ENCODE measurements around the gene ENDOG.
A peak's percentile ranks its signal among the peaks of the same experiment; 100 is the strongest.
"Not testable (repeated sequence)": the region's sequence is repeated elsewhere in the genome, so short reads cannot be mapped to it uniquely, and the experiment has no call there.

Gene ENDOG

GRCh38 chr9:128840524-128840923 is 22.2 kb downstream of the ENDOG start:
- H3K4me1 ChIP-seq (ENCODE audit: control insufficient read depth in 5 of 5, insufficient read depth in 5 of 5, low read length in 5 of 5) = no peaks in the 10 kb centered on the region
- no peaks in the 10 kb centered on the region for H3K27me3 ChIP-seq (ENCODE audit: control insufficient read depth in 5 of 5, insufficient read depth in 4 of 5, low read length in 5 of 5)
- H3K9ac ChIP-seq (ENCODE audit: low read length in 5 of 5) = no peak overlapping the region
- H3K36me3 ChIP-seq (ENCODE audit: control insufficient read depth in 5 of 5, insufficient read depth in 5 of 5, low read length in 5 of 5) = peaks cover 0 to 9% (median 6%) of the 10 kb centered on the region in 5 donors
- no peak overlapping the region for H3K27ac ChIP-seq (ENCODE audit: low read depth, low read length)
- H3K9me3 ChIP-seq (ENCODE audit: control insufficient read depth in 5 of 5, low read length in 5 of 5) = no peaks in the 10 kb centered on the region
- H3K4me3 ChIP-seq (ENCODE audit: low read depth in 1 of 5, low read length in 5 of 5) = no peak overlapping the region

- Histone ChIP-seq H3K27me3 (ENCODE audit: control insufficient read depth in 5 of 5, insufficient read depth in 4 of 5, low read length in 5 of 5) (no peaks in the 10 kb centered on the region), H3K9me3 (ENCODE audit: control insufficient read depth in 5 of 5, low read length in 5 of 5) (no peaks in the 10 kb centered on the region), H3K36me3 (ENCODE audit: control insufficient read depth in 5 of 5, insufficient read depth in 5 of 5, low read length in 5 of 5) (peaks cover 0 to 7% (median 6%) of the 10 kb centered on the region in 5 donors), H3K9ac (ENCODE audit: low read length in 5 of 5) (no peak overlapping the region), H3K4me3 (ENCODE audit: low read depth in 1 of 5, low read length in 5 of 5) (no peak overlapping the region), H3K27ac (ENCODE audit: low read depth, low read length) (no peak overlapping the region), H3K4me1 (ENCODE audit: control insufficient read depth in 5 of 5, insufficient read depth in 5 of 5, low read length in 5 of 5) (no peaks in the 10 kb centered on the region)
These were observed 23.6 kb downstream of the ENDOG start for GRCh38 chr9:128841694-128842492.

- H3K27me3 ChIP-seq (ENCODE audit: control insufficient read depth in 5 of 5, insufficient read depth in 4 of 5, low read length in 5 of 5); H3K9me3 ChIP-seq (ENCODE audit: control insufficient read depth in 5 of 5, low read length in 5 of 5); H3K4me1 ChIP-seq (ENCODE audit: control insufficient read depth in 5 of 5, insufficient read depth in 5 of 5, low read length in 5 of 5); H3K27ac ChIP-seq (ENCODE audit: low read depth, low read length); H3K36me3 ChIP-seq (ENCODE audit: control insufficient read depth in 5 of 5, insufficient read depth in 5 of 5, low read length in 5 of 5); H3K9ac ChIP-seq (ENCODE audit: low read length in 5 of 5); H3K4me3 ChIP-seq (ENCODE audit: low read depth in 1 of 5, low read length in 5 of 5): not testable (repeated sequence)
These were observed 24.9 kb downstream of the ENDOG start for GRCh38 chr9:128843171-128843570.

- peaks cover 0 to 6% (median 0%) of the 10 kb centered on the region in 5 donors for H3K9me3 ChIP-seq (ENCODE audit: control insufficient read depth in 5 of 5, low read length in 5 of 5)
- H3K27ac ChIP-seq (ENCODE audit: low read depth, low read length) = no peak overlapping the region
- H3K9ac ChIP-seq (ENCODE audit: low read length in 5 of 5) = peak overlapping the region in 1 of 5 donors; percentile 10
- H3K27me3 ChIP-seq (ENCODE audit: control insufficient read depth in 5 of 5, insufficient read depth in 4 of 5, low read length in 5 of 5) = no peaks in the 10 kb centered on the region
- no peaks in the 10 kb centered on the region for H3K4me1 ChIP-seq (ENCODE audit: control insufficient read depth in 5 of 5, insufficient read depth in 5 of 5, low read length in 5 of 5)
- peaks cover 0 to 7% (median 0%) of the 10 kb centered on the region in 5 donors for H3K36me3 ChIP-seq (ENCODE audit: control insufficient read depth in 5 of 5, insufficient read depth in 5 of 5, low read length in 5 of 5)
- no peak overlapping the region for H3K4me3 ChIP-seq (ENCODE audit: low read depth in 1 of 5, low read length in 5 of 5)
These were observed 27.1 kb downstream of the ENDOG start for GRCh38 chr9:128845186-128845931.

- Histone ChIP-seq H3K27me3 (ENCODE audit: control insufficient read depth in 5 of 5, insufficient read depth in 4 of 5, low read length in 5 of 5) (no peaks in the 10 kb centered on the region), H3K27ac (ENCODE audit: low read depth, low read length) (no peak overlapping the region), H3K9me3 (ENCODE audit: control insufficient read depth in 5 of 5, low read length in 5 of 5) (peaks cover 0 to 10% (median 3%) of the 10 kb centered on the region in 5 donors), H3K4me3 (ENCODE audit: low read depth in 1 of 5, low read length in 5 of 5) (no peak overlapping the region), H3K4me1 (ENCODE audit: control insufficient read depth in 5 of 5, insufficient read depth in 5 of 5, low read length in 5 of 5) (no peaks in the 10 kb centered on the region), H3K9ac (ENCODE audit: low read length in 5 of 5) (no peak overlapping the region), H3K36me3 (ENCODE audit: control insufficient read depth in 5 of 5, insufficient read depth in 5 of 5, low read length in 5 of 5) (peaks cover 0 to 7% (median 0%) of the 10 kb centered on the region in 5 donors)
These were observed 28.4 kb downstream of the ENDOG start for GRCh38 chr9:128846680-128847030.

GRCh38 chr9:128847803-128848202 is 29.5 kb downstream of the ENDOG start:
- H3K4me3 ChIP-seq (ENCODE audit: low read depth in 1 of 5, low read length in 5 of 5) = no peak overlapping the region
- H3K36me3 ChIP-seq (ENCODE audit: control insufficient read depth in 5 of 5, insufficient read depth in 5 of 5, low read length in 5 of 5) = no peaks in the 10 kb centered on the region
- no peaks in the 10 kb centered on the region for H3K27me3 ChIP-seq (ENCODE audit: control insufficient read depth in 5 of 5, insufficient read depth in 4 of 5, low read length in 5 of 5)
- H3K4me1 ChIP-seq (ENCODE audit: control insufficient read depth in 5 of 5, insufficient read depth in 5 of 5, low read length in 5 of 5) = peaks cover 0 to 3% (median 0%) of the 10 kb centered on the region in 5 donors
- H3K27ac ChIP-seq (ENCODE audit: low read depth, low read length) = no peak overlapping the region
- peaks cover 0 to 10% (median 3%) of the 10 kb centered on the region in 5 donors for H3K9me3 ChIP-seq (ENCODE audit: control insufficient read depth in 5 of 5, low read length in 5 of 5)
- no peak overlapping the region for H3K9ac ChIP-seq (ENCODE audit: low read length in 5 of 5)

- not testable (repeated sequence) for H3K4me3 ChIP-seq (ENCODE audit: low read depth in 1 of 5, low read length in 5 of 5); H3K27me3 ChIP-seq (ENCODE audit: control insufficient read depth in 5 of 5, insufficient read depth in 4 of 5, low read length in 5 of 5); H3K9ac ChIP-seq (ENCODE audit: low read length in 5 of 5); H3K4me1 ChIP-seq (ENCODE audit: control insufficient read depth in 5 of 5, insufficient read depth in 5 of 5, low read length in 5 of 5); H3K9me3 ChIP-seq (ENCODE audit: control insufficient read depth in 5 of 5, low read length in 5 of 5); H3K36me3 ChIP-seq (ENCODE audit: control insufficient read depth in 5 of 5, insufficient read depth in 5 of 5, low read length in 5 of 5); H3K27ac ChIP-seq (ENCODE audit: low read depth, low read length)
These were observed 32.7 kb downstream of the ENDOG start for GRCh38 chr9:128851024-128851423.

GRCh38 chr9:128851779-128852600 is 33.7 kb downstream of the ENDOG start:
- not testable (repeated sequence) for H3K36me3 ChIP-seq (ENCODE audit: control insufficient read depth in 5 of 5, insufficient read depth in 5 of 5, low read length in 5 of 5); H3K4me1 ChIP-seq (ENCODE audit: control insufficient read depth in 5 of 5, insufficient read depth in 5 of 5, low read length in 5 of 5); H3K27ac ChIP-seq (ENCODE audit: low read depth, low read length); H3K4me3 ChIP-seq (ENCODE audit: low read depth in 1 of 5, low read length in 5 of 5); H3K9me3 ChIP-seq (ENCODE audit: control insufficient read depth in 5 of 5, low read length in 5 of 5); H3K9ac ChIP-seq (ENCODE audit: low read length in 5 of 5); H3K27me3 ChIP-seq (ENCODE audit: control insufficient read depth in 5 of 5, insufficient read depth in 4 of 5, low read length in 5 of 5)

- H3K36me3 ChIP-seq (ENCODE audit: control insufficient read depth in 5 of 5, insufficient read depth in 5 of 5, low read length in 5 of 5); H3K27ac ChIP-seq (ENCODE audit: low read depth, low read length); H3K27me3 ChIP-seq (ENCODE audit: control insufficient read depth in 5 of 5, insufficient read depth in 4 of 5, low read length in 5 of 5); H3K4me3 ChIP-seq (ENCODE audit: low read depth in 1 of 5, low read length in 5 of 5); H3K4me1 ChIP-seq (ENCODE audit: control insufficient read depth in 5 of 5, insufficient read depth in 5 of 5, low read length in 5 of 5); H3K9ac ChIP-seq (ENCODE audit: low read length in 5 of 5); H3K9me3 ChIP-seq (ENCODE audit: control insufficient read depth in 5 of 5, low read length in 5 of 5): not testable (repeated sequence)
These were observed 34.3 kb downstream of the ENDOG start for GRCh38 chr9:128852646-128853045.

- not testable (repeated sequence) for H3K9ac ChIP-seq (ENCODE audit: low read length in 5 of 5); H3K4me3 ChIP-seq (ENCODE audit: low read depth in 1 of 5, low read length in 5 of 5); H3K27ac ChIP-seq (ENCODE audit: low read depth, low read length); H3K9me3 ChIP-seq (ENCODE audit: control insufficient read depth in 5 of 5, low read length in 5 of 5); H3K36me3 ChIP-seq (ENCODE audit: control insufficient read depth in 5 of 5, insufficient read depth in 5 of 5, low read length in 5 of 5); H3K4me1 ChIP-seq (ENCODE audit: control insufficient read depth in 5 of 5, insufficient read depth in 5 of 5, low read length in 5 of 5); H3K27me3 ChIP-seq (ENCODE audit: control insufficient read depth in 5 of 5, insufficient read depth in 4 of 5, low read length in 5 of 5)
These were observed 36.2 kb downstream of the ENDOG start for GRCh38 chr9:128854454-128854853.
